Natural killer cell (primary cell): ENCODE results near the gene MDFIC2. TPM values are rescaled to one million over a fixed set of nuclear protein-coding genes. Genes with fewer than 3 reads are reported as not detected.

Experiments used
- ATAC-seq, 3 donors: fragments of 150-1000 bp in 2 of 3; fragments of 200-7000 bp in 1 of 3; cut with Tn5 transposase; 1 replicate in 1 of 3; 2 replicates in 2 of 3; pipeline ENCODE4 v1.10.0; 2021; ENCODE audit warnings: mild to moderate bottlenecking in 2 of 3, moderate library complexity in 2 of 3
- DNase-seq, 2 donors: peaks; one replicate each; pipeline versions ENCODE4 v3.0.0 to v3.0.0-alpha.2; 2013 to 2021; ENCODE audit warnings: mixed read lengths in 1 of 2
- H3K27ac ChIP-seq: one replicate; pipeline ENCODE4 v1.5.1; 2013; ENCODE audit warnings: mild to moderate bottlenecking, low read length
- H3K27me3 ChIP-seq: one replicate; pipeline ENCODE4 v1.6.1; 2013; ENCODE audit warnings: low read length; ENCODE audit not compliant: control insufficient read depth, insufficient read depth
- H3K36me3 ChIP-seq: one replicate; pipeline ENCODE4 v1.6.1; 2013; ENCODE audit warnings: low read length; ENCODE audit not compliant: control insufficient read depth, insufficient read depth
- H3K4me1 ChIP-seq: one replicate; pipeline ENCODE4 v1.6.1; 2013; ENCODE audit warnings: low read length; ENCODE audit not compliant: control insufficient read depth, insufficient read depth
- H3K4me3 ChIP-seq: one replicate; pipeline ENCODE4 v1.5.1; 2013; ENCODE audit warnings: low read length
- H3K9me3 ChIP-seq: one replicate; pipeline ENCODE4 v1.6.1; 2013; ENCODE audit warnings: low read length; ENCODE audit not compliant: control insufficient read depth, insufficient read depth
- H3K27ac Mint-ChIP-seq, 2 donors: one replicate each; pipeline ENCODE4 v1.8.0; 2022; ENCODE audit warnings: mild to moderate bottlenecking in 2 of 2, mixed read lengths in 2 of 2, moderate library complexity in 1 of 2
- H3K27me3 Mint-ChIP-seq, 2 donors: one replicate each; pipeline ENCODE4 v1.8.0; 2022; ENCODE audit warnings: low read depth in 2 of 2, mixed read lengths in 2 of 2
- H3K36me3 Mint-ChIP-seq: one replicate; pipeline ENCODE4 v1.8.0; 2022; ENCODE audit warnings: mixed read lengths
- H3K4me1 Mint-ChIP-seq, 2 donors: one replicate each; pipeline ENCODE4 v1.8.0; 2022; ENCODE audit warnings: mixed read lengths in 2 of 2
- H3K4me3 Mint-ChIP-seq: one replicate; pipeline ENCODE4 v1.8.0; 2022; ENCODE audit warnings: mild to moderate bottlenecking, moderate library complexity, mixed read lengths
- H3K9me3 Mint-ChIP-seq, 2 donors: one replicate each; pipeline ENCODE4 v1.8.0; 2022; ENCODE audit warnings: mixed read lengths in 2 of 2
- CTCF ChIP-seq: fragments of 200-600 bp; IDR thresholded peaks from one replicate; pipeline ENCODE4 v1.8.0; 2022; ENCODE audit warnings: antibody characterized with exemption
- WGBS: methylation state at CpG from one replicate; pipeline ENCODE4 v1.1.7; 2013; ENCODE audit warnings: missing lambda C conversion rate; ENCODE audit not compliant: insufficient coverage; 5-methylcytosine and 5-hydroxymethylcytosine counted together
- intact Hi-C: fragments of 100-400 bp; cut with micrococcal nuclease; formaldehyde crosslinking; loops from one replicate; pipeline ENCODE4 v1.14.2; 2022
- total RNA-seq, 4 donors: library from RNA; stranded (reverse); fragments of 120-200 nt in 1 of 4; gene quantifications; one replicate each; pipeline versions ENCODE4 v1.2.3 to v1.2.4, GENCODE V29; 2013 to 2022

MDFIC2 gene
- total RNA-seq, 3 donors from 2014 or later (not counting 1 experiment from before 2014, with no cell fraction given) = not detected

DNA sequence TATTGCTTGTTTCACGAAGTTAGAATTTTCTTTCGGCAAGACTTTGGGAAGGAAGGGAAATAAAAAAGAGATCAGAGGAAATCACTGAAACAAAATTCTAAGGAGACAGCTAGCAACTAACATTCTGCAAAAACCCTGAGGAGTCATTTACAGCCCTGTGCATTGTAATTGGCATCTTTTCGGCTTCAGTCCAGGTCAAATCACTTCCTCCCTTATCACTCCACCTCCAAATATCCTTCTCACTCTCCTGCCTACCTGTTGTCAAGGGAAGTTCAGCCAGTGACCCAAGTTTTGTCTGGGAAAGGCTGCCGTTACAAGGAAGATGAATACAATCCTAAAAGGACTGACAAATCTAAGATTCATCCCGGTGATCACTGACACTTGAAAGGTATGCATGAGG is 39.6 kb downstream of the MDFIC2 start:
- ATAC-seq = no peak
- H3K4me1 Mint-ChIP-seq = no peaks in the 10 kb centered on the region
- no peak overlapping the region for H3K27ac ChIP-seq
- no peaks in the 10 kb centered on the region for H3K9me3 ChIP-seq
- H3K27ac Mint-ChIP-seq = no peak overlapping the region
- no peak for DNase-seq
- intact Hi-C loops = no loop called here
- no peaks in the 10 kb centered on the region for H3K36me3 ChIP-seq
- H3K27me3 Mint-ChIP-seq = no peaks in the 10 kb centered on the region
- H3K27me3 ChIP-seq = no peaks in the 10 kb centered on the region
- H3K4me3 Mint-ChIP-seq = no peak overlapping the region
- WGBS = 79% methylated on average over 5 of the region's 5 CpGs
- TF ChIP-seq CTCF = no peak
- H3K36me3 Mint-ChIP-seq = no peaks in the 10 kb centered on the region
- H3K4me1 ChIP-seq = no peaks in the 10 kb centered on the region
- peaks cover 0 to 2% of the 10 kb centered on the region in 2 donors for H3K9me3 Mint-ChIP-seq
- H3K4me3 ChIP-seq = no peak overlapping the region

DNA sequence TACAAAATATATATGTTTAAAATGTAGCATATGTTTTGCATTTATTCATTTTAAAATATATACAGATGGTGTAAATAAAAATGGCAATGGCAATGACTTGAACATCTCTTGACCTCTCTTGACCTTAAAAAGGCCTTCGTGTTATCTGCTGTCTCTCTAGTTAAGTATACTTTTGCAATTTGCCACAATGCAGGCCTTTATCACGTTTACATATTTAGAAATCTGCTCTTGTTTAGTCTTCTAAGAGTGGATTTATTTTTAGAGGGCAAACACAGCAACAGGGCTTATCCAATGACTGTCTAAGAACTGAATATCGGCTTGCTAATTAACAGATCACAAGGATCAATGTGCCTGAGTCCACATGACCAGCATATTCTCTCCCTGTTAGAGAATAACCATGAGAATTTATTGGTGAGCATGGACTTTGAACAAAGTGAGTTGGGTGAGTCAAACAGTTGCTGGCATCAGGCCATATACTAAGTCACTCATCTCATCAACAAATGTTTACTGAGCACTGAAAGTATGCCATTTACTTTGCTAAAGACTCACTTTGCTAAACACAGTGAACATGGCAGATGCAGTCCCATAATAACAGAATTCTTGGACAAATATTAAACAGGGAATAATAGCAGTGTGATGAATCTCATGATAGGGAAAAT is 48.2 kb downstream of the MDFIC2 start:
- ATAC-seq (no peak), DNase-seq (no peak)
- H3K36me3 ChIP-seq = no peaks in the 10 kb centered on the region
- no peaks in the 10 kb centered on the region for H3K27me3 Mint-ChIP-seq
- no peaks in the 10 kb centered on the region for H3K9me3 ChIP-seq
- 53% methylated on average over 3 of the region's 3 CpGs for WGBS
- H3K4me1 ChIP-seq = no peaks in the 10 kb centered on the region
- no peak overlapping the region for H3K27ac Mint-ChIP-seq
- H3K9me3 Mint-ChIP-seq = peaks cover 0 to 8% of the 10 kb centered on the region in 2 donors
- H3K4me3 ChIP-seq = no peak overlapping the region
- H3K4me3 Mint-ChIP-seq = no peak overlapping the region
- H3K4me1 Mint-ChIP-seq = no peaks in the 10 kb centered on the region
- no peaks in the 10 kb centered on the region for H3K36me3 Mint-ChIP-seq
- intact Hi-C loops = no loop called here
- no peaks in the 10 kb centered on the region for H3K27me3 ChIP-seq
- no peak for TF ChIP-seq CTCF
- H3K27ac ChIP-seq = no peak overlapping the region

GRCh38 chr3:70261283-70261682 is 51.2 kb downstream of the MDFIC2 start:
- WGBS = 73% methylated on average over 1 of the region's 1 CpG
- no peak overlapping the region for H3K4me3 ChIP-seq
- TF ChIP-seq CTCF = no peak
- no peaks in the 10 kb centered on the region for H3K9me3 ChIP-seq
- ATAC-seq (no peak), DNase-seq (no peak)
- Mint-ChIP-seq H3K36me3 (no peaks in the 10 kb centered on the region), H3K9me3 (peaks cover 6 to 11% of the 10 kb centered on the region in 2 donors), H3K27ac (no peak overlapping the region), H3K27me3 (no peaks in the 10 kb centered on the region), H3K4me1 (no peaks in the 10 kb centered on the region), H3K4me3 (no peak overlapping the region)
- H3K4me1 ChIP-seq = no peaks in the 10 kb centered on the region
- intact Hi-C loops = no loop called here
- no peak overlapping the region for H3K27ac ChIP-seq
- H3K36me3 ChIP-seq = no peaks in the 10 kb centered on the region
- H3K27me3 ChIP-seq = no peaks in the 10 kb centered on the region

GRCh38 chr3:70256566-70256965 is 55.9 kb downstream of the MDFIC2 start:
- no peak for TF ChIP-seq CTCF
- no CpG with 5 or more reads among the region's 1 CpG for WGBS
- Mint-ChIP-seq H3K27ac (no peak overlapping the region), H3K9me3 (peaks cover 6 to 10% of the 10 kb centered on the region in 2 donors), H3K4me1 (no peaks in the 10 kb centered on the region), H3K27me3 (no peaks in the 10 kb centered on the region), H3K4me3 (no peak overlapping the region), H3K36me3 (no peaks in the 10 kb centered on the region)
- H3K9me3 ChIP-seq = no peaks in the 10 kb centered on the region
- H3K4me3 ChIP-seq = no peak overlapping the region
- no peaks in the 10 kb centered on the region for H3K36me3 ChIP-seq
- intact Hi-C loops = no loop called here
- ATAC-seq = no peak
- H3K27me3 ChIP-seq = no peaks in the 10 kb centered on the region
- DNase-seq = no peak
- H3K4me1 ChIP-seq = no peaks in the 10 kb centered on the region
- H3K27ac ChIP-seq = no peak overlapping the region
